ENCODE measurements around the gene OR13G1. TPM values are rescaled to one million over a fixed set of nuclear protein-coding genes. Genes with fewer than 3 reads are reported as not detected.

Gene OR13G1
- total RNA-seq, 1 donor from 2014 or later, result not detected

Other genes with a start within 250 kb of the OR13G1 start
- gene OR2B11, start 221.6 kb downstream of the OR13G1 start, total RNA-seq, result not detected in 2 replicates
- gene OR2C3, start 143.3 kb downstream of the OR13G1 start, total RNA-seq, result 0.04 and 0.07 TPM in 2 replicates
- 0.04 TPM in 1 of 2 replicates, not detected in the other for gene GCSAML, start 130.6 kb downstream of the OR13G1 start, total RNA-seq
- not detected in 2 replicates for gene OR2G2, start 91.4 kb downstream of the OR13G1 start, total RNA-seq
- gene OR2G3, start 74.2 kb downstream of the OR13G1 start, total RNA-seq, result not detected in 2 replicates
- gene OR6F1, start 36.9 kb upstream of the OR13G1 start, total RNA-seq, result not detected in 2 replicates
- not detected in 2 replicates for gene OR14K1, start 58.9 kb upstream of the OR13G1 start, total RNA-seq
- gene OR14A2, start 68.4 kb upstream of the OR13G1 start, total RNA-seq, result not detected in 2 replicates
- not detected in 2 replicates for gene OR1C1, start 80.8 kb upstream of the OR13G1 start, total RNA-seq
- not detected in 2 replicates for gene OR14A16, start 144.4 kb upstream of the OR13G1 start, total RNA-seq
- gene OR11L1, start 162.2 kb upstream of the OR13G1 start, total RNA-seq, result not detected in 2 replicates
- 4.2 and 5.3 TPM in 2 replicates for gene TRIM58, start 177.4 kb upstream of the OR13G1 start, total RNA-seq
- gene OR2W3, start 215.8 kb upstream of the OR13G1 start, total RNA-seq, result 1.0 and 1.8 TPM in 2 replicates
- not detected in 2 replicates for gene OR2T8, start 240.5 kb upstream of the OR13G1 start, total RNA-seq
- gene OR2AJ1, start 245.2 kb upstream of the OR13G1 start, total RNA-seq, result not detected in 2 replicates

All from kidney epithelial cell (primary cell).